Measurements from ENCODE around the gene CACNB3.
"Not testable (repeated sequence)": the region's sequence is repeated elsewhere in the genome, so short reads cannot be mapped to it uniquely, and the experiment has no call there.

CACNB3 gene

DNA sequence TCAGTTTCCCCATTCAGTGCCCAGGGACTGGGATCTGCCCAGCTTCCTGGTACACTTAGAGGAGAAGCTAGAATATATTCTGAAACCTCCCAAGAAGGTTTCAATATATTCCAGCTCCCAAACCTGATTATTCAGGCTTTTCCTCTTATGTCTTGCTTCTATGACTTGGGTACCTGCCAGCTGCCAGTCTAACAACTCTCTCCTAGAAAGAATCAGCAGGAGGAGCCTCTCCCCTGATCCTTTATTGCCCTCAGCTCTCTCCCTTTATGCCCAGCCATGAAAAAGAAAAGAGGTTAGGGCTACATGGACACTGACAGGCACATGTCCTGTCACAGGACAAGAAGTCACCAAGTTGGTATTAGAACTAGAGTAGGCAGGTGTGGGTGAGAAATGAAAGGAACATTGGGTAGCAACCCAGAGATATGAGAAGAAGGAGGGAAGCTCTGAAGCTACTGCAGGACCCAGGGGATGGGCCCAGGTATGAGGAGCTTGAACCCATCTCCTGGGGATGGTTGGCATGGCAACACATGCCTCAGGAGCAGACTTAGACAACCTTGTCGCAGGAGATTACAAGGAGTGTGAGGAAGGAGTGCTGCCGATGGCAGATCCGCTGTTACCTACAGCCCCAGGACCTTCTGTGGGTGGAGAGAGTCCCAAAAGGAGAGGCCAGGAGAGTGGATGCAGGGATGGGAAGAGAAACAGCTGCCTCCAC, 2.0 kb upstream of the CACNB3 start:
- DNase-seq = peak in 1 of 56 donors; percentile 2

DNA sequence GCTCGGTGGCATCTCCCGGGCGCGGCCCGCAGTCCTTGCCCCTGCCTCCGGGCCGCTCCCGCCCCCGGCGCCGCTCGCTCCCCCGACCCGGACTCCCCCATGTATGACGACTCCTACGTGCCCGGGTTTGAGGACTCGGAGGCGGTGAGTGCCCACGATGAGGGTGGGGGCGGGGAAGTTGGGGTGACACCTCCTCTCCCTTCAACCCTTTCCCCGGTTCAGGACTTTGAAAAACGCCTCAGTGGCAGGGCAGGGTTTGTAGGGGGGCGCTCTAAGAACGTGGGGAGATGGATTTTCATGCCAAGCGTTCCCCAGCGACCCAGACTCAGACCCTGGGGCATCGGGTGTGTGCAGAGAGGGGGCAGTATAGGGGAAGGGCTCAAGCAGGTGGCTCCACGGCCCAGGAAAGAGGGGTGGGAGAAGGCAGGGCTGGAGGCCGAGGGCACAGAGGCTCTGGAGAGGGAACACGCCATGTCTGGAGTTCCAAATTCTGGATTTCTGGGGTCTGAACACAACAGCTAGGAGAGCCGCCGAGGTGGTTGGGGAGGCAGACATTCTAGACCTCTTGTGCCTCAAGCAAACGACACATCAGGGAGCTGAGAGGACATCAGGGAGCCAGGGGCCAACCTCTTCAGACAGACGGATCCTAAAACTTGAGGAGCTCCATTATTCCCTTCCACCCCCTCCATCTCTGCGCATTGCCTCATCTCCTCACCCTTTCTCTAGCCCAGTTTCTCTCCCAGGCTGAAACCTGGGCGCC, 715 bp downstream of the CACNB3 start:
- peak in 11 of 56 donors; percentile 10 to 60 (median 21) for DNase-seq

DNA sequence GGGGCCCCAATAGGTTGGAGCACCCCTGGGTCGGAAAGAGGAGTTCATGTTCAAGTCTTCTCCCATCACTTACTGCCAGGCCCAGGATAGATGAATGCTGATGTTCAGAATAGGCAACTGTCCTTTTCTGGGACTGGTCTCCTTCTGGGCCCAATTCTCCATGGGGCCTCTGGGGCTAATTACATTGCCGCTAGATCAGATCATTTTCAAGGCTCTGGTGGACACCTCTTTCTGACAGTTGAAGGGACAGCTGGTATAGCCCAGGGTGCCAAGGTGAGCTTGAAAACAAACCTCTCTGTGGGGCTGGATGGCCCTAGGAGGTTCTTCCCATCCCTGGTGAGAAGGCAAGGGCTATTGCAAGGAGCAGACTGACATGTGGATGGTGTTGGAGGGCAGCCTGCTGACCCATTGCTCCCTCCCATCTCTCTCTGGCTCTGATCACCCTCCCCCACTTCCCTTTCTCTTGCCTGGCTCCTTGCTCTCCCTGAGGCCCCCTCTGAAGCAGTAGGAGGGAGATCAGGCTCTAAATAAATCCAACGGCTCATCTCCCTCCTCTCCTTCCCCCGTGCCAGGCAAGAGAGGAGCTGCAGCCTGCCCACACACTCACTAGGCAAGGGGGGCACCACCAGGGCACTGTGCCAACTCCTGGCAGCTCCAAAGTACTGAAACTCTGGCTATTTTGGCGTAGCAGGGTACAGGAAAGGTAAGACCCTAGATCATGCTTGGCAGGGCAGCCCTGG, 1.9 kb downstream of the CACNB3 start:
- peak in 11 of 56 donors; percentile 7 to 51 (median 11) for DNase-seq

DNA sequence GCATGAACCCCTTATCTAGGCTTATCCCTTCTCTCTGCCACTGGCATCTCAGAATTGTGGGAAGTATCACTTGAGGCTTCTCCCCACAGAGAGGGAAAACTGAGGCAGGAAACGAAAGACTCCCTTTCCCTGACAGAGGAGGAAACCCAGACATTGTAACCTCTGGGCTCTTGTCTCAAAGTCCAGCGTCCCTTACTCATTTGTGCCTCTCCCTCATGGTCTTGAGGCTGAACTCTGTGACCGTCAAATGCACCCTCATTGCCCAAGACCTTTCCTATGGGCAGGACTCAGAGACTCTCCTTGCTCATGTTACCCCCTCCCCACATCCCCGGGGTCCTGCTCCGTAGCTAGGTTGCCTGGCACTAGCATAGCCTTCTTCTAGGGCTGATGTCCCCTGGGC, 3.8 kb downstream of the CACNB3 start:
- DNase-seq = no peak

DNA sequence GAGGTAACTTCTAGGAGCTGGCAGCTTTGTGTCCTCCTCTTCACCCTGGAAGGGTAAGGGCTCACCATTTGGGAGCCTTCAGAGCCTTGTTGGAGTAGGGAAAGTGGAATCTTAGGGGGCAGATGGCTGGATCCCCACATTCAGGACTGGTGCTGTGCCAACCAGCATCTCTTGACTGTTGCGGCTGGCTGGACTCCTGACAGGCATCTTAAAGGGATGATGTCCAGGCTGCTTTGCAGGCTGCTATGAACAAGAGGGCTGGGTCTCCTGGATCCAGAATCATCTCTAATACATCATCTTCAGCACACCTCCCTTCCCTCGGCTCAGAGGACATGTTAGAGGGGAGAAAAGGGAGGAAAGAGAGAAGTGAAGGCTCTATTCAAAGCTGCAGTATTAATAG, 4.4 kb downstream of the CACNB3 start:
- no peak for DNase-seq

DNA sequence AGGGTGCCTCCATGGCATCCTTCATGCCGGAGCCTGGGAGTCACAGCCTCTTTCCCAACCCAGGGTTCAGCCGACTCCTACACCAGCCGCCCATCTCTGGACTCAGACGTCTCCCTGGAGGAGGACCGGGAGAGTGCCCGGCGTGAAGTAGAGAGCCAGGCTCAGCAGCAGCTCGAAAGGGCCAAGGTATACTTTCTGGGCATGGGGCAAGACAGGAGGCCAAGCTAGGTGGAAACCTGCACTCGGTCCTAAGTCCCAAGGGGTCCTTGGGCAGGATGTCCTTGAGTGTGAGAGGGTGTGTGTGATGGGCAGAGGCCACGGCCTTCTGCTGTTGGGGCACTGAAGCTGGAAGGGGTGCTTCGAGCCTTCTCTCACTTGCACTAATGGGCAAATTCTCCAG, 5.0 kb downstream of the CACNB3 start:
- no peak for DNase-seq

DNA sequence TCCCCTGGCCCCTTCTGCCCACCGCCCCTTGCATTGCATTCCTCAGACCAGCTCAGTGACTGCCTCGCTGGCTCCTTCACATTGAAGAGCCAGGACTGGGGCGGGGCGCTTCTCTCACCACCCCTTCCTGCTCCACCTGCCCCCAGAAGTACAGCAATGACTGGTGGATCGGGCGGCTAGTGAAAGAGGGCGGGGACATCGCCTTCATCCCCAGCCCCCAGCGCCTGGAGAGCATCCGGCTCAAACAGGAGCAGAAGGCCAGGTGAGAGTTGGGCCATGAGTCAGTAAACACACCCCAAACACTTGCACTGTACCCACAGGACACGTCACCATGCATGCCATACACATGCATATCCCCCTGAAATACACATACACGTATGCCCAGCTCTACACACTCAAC, 5.8 kb downstream of the CACNB3 start:
- DNase-seq = no peak

DNA sequence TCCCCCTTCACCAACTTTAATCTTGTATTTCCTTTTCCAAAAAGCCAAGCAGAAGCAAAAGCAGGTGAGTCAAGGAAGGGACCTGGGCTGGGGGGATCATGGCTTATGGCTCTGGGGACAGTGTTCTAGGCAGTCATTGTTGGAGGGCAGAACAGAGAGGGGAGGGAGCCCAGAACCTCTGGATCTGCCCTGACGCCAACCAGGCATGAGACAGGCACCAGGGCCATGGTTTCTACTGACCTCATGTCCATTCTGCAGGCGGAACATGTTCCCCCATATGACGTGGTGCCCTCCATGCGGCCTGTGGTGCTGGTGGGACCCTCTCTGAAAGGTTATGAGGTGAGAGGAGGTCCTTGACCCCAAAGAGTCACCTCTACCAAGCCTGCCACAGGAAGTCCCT, 6.6 kb downstream of the CACNB3 start:
- DNase-seq = no peak

DNA sequence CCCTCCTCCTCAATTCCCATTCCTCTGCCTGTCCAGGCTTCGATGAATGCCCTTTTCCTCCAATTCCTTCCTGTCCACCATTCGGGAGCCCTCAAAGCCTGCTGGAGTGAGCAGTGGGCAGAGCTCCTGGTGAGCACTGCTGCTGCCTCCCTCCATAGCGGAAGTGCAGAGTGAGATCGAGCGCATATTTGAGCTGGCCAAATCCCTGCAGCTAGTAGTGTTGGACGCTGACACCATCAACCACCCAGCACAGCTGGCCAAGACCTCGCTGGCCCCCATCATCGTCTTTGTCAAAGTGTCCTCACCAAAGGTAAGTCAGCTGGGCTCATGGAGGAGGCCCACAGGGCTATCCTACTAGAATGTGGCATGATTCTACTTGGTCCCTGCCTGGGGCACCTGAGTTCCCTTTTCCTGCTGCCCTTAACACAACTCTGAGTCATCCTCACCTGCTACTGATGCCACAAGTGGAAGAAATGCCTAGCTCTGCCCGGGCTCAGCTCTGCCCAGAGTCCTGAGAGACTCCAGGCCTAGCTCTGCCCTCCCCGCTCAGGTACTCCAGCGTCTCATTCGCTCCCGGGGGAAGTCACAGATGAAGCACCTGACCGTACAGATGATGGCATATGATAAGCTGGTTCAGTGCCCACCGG, 8.0 kb downstream of the CACNB3 start:
- no peak for DNase-seq

DNA sequence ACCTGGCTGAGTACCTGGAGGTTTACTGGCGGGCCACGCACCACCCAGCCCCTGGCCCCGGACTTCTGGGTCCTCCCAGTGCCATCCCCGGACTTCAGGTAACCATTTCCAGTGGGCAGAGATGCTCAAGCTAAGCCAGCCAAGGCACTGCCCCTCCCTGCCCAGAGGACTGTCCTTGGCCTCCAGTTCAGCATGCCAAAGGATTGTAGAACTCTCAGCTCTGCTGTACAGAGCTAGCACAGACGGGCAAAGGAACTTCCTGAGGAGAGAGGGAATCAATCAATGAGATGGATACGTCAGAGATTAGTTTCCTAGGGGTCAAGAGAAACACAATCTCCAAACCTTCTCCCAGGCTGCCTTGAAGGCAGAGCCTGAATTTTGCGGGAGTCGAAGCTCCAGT, 8.7 kb downstream of the CACNB3 start:
- DNase-seq = no peak

DNA sequence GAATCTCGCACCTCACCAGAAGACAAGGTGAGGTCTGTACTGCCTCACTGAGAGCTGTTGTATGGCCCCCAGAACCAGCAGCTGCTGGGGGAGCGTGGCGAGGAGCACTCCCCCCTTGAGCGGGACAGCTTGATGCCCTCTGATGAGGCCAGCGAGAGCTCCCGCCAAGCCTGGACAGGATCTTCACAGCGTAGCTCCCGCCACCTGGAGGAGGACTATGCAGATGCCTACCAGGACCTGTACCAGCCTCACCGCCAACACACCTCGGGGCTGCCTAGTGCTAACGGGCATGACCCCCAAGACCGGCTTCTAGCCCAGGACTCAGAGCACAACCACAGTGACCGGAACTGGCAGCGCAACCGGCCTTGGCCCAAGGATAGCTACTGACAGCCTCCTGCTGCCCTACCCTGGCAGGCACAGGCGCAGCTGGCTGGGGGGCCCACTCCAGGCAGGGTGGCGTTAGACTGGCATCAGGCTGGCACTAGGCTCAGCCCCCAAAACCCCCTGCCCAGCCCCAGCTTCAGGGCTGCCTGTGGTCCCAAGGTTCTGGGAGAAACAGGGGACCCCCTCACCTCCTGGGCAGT, 9.3 kb downstream of the CACNB3 start:
- DNase-seq = no peak

DNA sequence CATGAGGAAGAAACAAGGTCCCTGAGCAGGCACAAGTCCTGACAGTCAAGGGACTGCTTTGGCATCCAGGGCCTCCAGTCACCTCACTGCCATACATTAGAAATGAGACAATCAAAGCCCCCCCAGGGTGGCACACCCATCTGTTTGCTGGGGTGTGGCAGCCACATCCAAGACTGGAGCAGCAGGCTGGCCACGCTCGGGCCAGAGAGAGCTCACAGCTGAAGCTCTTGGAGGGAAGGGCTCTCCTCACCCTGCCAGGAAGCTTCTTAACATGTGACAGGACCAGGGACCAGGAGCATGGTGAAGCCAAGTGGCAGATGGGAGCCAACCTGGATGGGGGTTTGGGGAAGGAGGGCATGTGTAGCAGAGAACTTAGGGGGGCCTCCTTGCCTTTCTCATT, 10.0 kb downstream of the CACNB3 start:
- no peak for DNase-seq

DNA sequence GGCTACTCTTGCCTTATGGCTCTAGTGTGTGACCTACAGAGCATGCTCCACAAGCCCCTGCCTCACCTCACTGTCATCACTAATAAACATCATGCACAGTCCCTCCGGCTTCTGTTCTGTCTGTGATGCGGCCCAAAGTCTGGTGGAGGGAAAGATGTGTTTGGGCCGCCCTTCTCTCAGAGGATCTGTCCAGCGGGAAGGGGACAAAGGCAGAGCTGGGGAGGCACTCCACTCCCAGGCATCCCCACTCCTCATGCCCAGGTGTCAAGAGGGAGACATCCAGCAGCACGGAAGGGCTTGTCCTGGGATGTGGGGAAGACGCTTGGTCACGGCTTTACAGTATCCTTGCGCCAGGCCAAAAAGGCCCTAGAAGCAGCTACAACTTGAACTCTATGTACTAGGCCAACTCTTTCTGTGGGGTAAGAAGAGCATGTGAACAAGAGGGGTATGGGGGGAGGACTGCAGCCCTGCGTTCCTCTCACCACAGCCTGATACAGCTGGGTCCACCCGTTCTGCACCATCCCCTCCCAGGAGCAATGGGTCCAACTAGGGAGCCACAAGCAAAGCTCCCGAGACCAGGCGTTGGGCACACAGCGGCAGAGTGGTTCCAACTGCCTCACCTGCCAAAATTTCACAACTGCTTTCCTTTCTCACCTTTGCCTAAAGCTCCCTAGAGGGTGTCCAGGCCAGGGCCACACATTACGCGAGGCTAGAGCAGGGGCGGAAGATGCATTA, 10.7 kb downstream of the CACNB3 start:
- no peak for DNase-seq

DNA sequence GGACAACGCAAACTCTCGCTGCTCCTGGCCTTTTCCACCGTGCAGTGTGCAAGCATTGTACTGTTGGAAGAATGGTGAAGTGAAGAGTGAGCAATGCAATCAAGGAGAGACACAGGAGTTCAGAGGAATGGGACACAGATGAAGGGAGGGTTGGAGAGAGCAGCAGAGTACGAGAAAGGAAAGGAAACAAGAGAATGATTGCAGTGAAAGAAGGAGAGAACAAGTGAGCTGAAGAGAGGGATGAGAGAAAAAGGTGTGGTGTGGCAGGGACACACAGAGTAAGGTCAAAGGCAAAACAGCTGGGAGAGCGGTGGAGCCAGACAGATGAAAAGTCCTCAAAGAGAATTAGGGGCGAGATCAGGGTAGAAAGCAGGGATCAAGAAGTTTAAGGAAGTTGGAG, 13.0 kb downstream of the CACNB3 start:
- DNase-seq = no peak

DNA sequence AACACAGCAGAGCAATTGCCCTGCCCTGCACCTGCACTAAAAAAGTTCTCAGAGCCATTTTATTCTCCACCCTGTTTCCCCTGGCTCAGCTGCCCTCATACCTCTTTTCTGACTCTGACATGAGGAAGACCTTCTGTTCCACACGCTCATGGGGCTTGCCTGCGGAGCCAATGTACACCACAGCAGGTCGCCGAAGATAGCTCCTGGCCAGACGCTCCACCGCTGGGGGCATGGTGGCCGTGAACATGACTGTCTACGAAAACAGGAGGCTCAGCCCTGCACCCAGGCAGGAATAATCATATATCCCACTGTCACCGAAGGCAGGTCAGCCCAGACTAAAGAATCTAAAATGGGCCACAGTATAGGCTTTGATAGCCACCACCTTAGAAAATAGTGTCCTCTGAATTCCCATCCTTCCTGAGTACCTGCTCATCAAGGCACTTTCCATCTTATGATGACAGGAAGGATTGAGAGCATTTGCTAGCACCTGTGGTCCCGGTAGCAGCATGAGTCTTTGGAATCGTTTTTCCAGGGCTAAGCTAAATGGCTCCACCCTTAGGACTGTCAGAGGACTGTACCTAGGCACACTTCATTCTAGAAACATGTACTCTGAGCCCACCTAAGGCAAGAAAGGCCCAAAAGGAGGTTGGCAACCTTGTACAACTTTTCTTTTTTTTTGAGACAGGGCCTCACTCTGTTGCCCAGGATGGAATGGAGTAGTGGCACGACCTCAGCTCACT, 14.2 kb downstream of the CACNB3 start:
- DNase-seq = no peak

DNA sequence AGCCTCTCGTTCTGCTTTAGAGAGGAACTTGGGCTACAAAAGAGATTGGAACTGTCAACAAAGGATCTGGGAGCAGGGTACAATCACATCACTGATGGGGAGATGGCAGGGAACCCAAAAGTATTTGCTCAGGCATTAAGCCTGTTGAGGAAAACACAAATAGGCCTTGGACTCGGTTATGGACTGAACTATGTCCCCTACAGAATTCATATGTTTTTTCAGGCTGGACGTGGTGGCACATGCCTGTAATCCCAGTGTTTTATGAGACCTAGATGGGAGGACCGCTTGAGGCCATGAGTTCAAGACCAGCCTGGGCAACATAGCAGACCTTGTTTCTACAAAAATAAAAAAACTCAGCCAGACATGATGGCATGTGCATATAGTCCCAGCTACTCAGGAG, 19.8 kb downstream of the CACNB3 start:
- DNase-seq = no peak

DNA sequence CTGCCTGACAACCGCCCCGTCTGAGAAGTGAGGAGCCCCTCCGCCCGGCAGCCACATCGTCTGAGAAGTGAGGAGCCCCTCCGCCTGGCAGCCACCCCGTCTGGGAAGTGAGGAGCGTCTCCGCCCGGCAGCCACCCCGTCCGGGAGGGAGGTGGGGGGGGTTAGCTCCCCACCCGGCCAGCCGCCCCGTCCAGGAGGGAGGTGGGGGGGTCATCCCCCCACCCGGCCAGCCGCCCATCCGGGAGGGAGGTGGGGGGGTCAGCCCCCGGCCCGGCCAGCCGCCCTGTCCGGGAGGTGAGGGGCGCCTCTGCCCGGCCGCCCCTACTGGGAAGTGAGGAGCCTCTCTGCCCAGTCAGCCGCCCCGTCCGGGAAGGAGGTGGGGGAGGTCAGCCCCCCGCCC, 23.7 kb downstream of the CACNB3 start:
- DNase-seq = not testable (repeated sequence)

DNA sequence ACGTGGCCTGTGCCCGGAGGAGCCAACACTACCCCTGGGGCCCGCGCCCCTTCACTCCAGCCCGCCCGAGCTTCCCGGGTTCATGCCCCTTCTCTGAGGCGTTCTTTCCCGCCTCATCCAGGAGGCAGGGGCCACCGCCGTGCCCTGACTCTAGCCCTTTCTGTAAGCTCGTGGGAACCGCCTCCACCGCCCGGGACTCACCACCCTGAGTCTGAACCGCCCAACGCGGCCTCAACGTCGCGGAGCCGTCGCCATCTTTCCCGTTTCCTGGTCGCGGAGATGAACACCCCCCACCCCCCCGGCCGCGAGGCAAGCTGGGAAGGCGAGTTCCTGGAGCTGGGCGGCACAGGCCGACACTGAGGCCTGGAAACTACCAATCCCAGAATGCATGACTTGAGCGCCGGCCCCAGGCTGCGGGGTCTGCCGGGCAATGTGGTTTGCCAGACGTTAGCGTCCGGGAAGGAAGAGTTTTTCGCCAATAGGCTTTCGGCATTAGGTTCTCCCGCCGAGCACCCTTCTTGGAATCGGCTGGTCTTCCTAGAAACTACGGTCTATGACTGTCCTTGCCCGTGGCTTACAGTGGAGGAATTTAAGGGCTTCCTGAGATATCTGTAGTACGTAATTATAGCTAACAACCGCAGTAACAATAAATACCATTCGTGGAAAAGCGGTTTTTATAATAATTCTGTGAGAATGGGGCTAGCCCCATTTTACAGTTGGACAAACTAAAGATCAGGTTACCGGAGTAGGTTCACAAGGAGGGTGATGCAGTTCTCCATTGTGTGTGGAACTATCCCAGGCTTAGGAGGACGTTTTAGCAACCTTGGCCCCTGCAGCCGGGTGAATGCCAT, 33.8 kb downstream of the CACNB3 start, which contains the start of gene DDX23:
Gene DDX23, minus strand, starts transcription at position 281 of the 851 bp plus-strand sequence. CDS start 6,381 bp downstream, outside the sequence.
- DNase-seq = peak; percentile 66 to 97 (median 93)
